ENCODE measurements around the gene ZFP57.

GRCh38 chr6:29678114-29678513 lies 2.8 kb downstream of the ZFP57 start:
- TF ChIP-seq CTCF (IDR thresholded peaks at IDR 0.05 in 4 of 5, conservative IDR thresholded peaks at IDR 0.05 in 1 of 5) = no peak
- TF ChIP-seq POLR2A (IDR thresholded peaks at IDR 0.05) = no peak
